DND-41 (cell line): ENCODE measurements around the gene FHAD1.

Experiments
- ATAC-seq: fragments of 200-7000 bp; cut with Tn5 transposase; 3 replicates; pipeline ENCODE4 v1.9.1; 2021; ENCODE audit warnings: low read depth; ENCODE audit not compliant: insufficient read depth
- DNase-seq: peaks from one replicate; pipeline ENCODE4 v3.0.0-alpha.2; 2020
- H2AFZ ChIP-seq: 2 replicates; pipeline ENCODE4 v1.6.0; 2012; ENCODE audit warnings: low read depth, low read length
- H3K27ac ChIP-seq: 2 replicates; pipeline ENCODE4 v1.5.1; 2012; ENCODE audit warnings: low read length, inconsistent platforms
- H3K27me3 ChIP-seq: fragments of 200-600 bp; sonication (generic); 2 replicates; pipeline ENCODE4 v1.6.0; 2012; ENCODE audit warnings: low read length, mild to moderate bottlenecking, inconsistent platforms; ENCODE audit not compliant: insufficient read depth, poor library complexity
- H3K36me3 ChIP-seq: 2 replicates; pipeline ENCODE4 v1.5.1; 2012; ENCODE audit warnings: low read length, inconsistent platforms; ENCODE audit not compliant: insufficient read depth
- H3K4me1 ChIP-seq: 2 replicates; pipeline ENCODE4 v1.5.1; 2012; ENCODE audit warnings: mild to moderate bottlenecking, low read length; ENCODE audit not compliant: insufficient read depth
- H3K4me2 ChIP-seq: 2 replicates; pipeline ENCODE4 v1.6.0; 2012; ENCODE audit warnings: mild to moderate bottlenecking, moderate library complexity, low read length, inconsistent platforms; ENCODE audit not compliant: insufficient read depth
- H3K4me3 ChIP-seq, 2 experiments: fragments of 200-600 bp in 1 of 2; shearing (Covaris generic) in 1 of 2; 2 replicates each; pipeline ENCODE4 v1.5.1; 2012 to 2016; ENCODE audit warnings: inconsistent platforms in 2 of 2, low read length in 2 of 2, mild to moderate bottlenecking in 2 of 2, low read depth in 1 of 2, moderate library complexity in 1 of 2
- H3K79me2 ChIP-seq: 2 replicates; pipeline ENCODE4 v1.6.0; 2012; ENCODE audit warnings: low read length, inconsistent platforms; ENCODE audit not compliant: insufficient read depth
- H3K9ac ChIP-seq: 2 replicates; pipeline ENCODE4 v1.6.0; 2012; ENCODE audit warnings: low read depth, mild to moderate bottlenecking, inconsistent platforms, low read length, moderate library complexity
- H3K9me3 ChIP-seq: 2 replicates; pipeline ENCODE4 v1.5.1; 2012; ENCODE audit warnings: low read length, moderate library complexity, mild to moderate bottlenecking, inconsistent platforms; ENCODE audit not compliant: insufficient read depth, severe bottlenecking
- H4K20me1 ChIP-seq: 2 replicates; pipeline ENCODE4 v1.6.0; 2012; ENCODE audit warnings: low read length; ENCODE audit not compliant: insufficient read depth
- CTCF ChIP-seq: IDR thresholded peaks from 2 replicates; pipeline ENCODE4 v1.5.1; 2012; ENCODE audit warnings: borderline replicate concordance, low read length, moderate library complexity, mild to moderate bottlenecking; ENCODE audit not compliant: poor library complexity, severe bottlenecking; ENCODE audit errors: extremely low read depth
- EZH2 ChIP-seq: IDR thresholded peaks from 3 replicates; pipeline ENCODE4 v1.6.1; 2012; ENCODE audit warnings: borderline replicate concordance, low read depth, mild to moderate bottlenecking, moderate library complexity, low read length, inconsistent platforms; ENCODE audit not compliant: severe bottlenecking

The FHAD1 gene

GRCh38 chr1:15287035-15287979, 40.3 kb downstream of the FHAD1 start:
- no peaks in the 10 kb centered on the region for H4K20me1 ChIP-seq
- H3K27ac ChIP-seq, result no peak overlapping the region
- H3K4me2 ChIP-seq, result no peak overlapping the region
- ATAC-seq (no peak), DNase-seq (no peak)
- H3K9ac ChIP-seq, result no peak overlapping the region
- H3K79me2 ChIP-seq, result no peaks in the 10 kb centered on the region
- H2AFZ ChIP-seq, result no peak overlapping the region
- H3K27me3 ChIP-seq, result no peaks in the 10 kb centered on the region
- no peak overlapping the region for H3K4me3 ChIP-seq
- no peaks in the 10 kb centered on the region for H3K4me1 ChIP-seq
- TF ChIP-seq CTCF, result no peak
- no peak for TF ChIP-seq EZH2
- H3K9me3 ChIP-seq, result no peaks in the 10 kb centered on the region
- H3K36me3 ChIP-seq, result no peaks in the 10 kb centered on the region

DNA sequence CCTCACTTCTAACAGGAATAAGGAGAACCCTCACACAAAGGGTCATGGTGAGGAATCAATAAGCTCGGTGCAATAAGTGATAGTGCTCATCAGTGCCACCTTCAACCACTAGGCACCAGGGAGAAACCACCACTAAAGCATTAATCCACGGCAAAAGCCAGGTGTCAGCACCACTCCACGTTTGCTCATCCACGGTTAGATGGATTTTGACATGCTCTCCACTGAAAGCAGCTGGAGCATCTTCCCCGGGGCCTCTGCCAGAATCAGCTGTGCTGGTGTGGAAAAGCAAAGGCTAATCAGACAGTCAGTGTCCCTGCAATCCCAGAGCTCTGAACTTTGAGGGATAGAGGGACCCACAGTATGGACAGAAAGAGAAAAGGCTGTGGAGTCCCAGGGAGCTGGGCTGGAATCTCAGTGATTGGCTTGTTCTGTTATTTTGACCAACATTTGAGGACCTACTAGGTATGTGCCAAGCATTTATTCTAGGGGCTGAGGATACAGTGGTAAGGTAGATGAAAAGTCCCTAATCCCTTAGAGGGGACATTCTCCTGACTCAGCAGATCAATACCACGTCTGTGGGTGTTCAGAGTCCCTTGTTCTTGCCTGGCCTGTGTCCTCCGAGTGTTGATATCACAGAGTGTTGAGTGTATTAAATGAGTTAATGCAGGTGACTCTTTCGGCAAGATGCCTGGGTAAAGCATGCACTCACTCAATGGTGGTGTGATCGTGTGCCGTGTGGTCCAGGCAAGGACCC, 41.3 kb downstream of the FHAD1 start:
- no peaks in the 10 kb centered on the region for H3K4me1 ChIP-seq
- no peaks in the 10 kb centered on the region for H3K9me3 ChIP-seq
- H3K27ac ChIP-seq, result no peak overlapping the region
- no peaks in the 10 kb centered on the region for H3K79me2 ChIP-seq
- no peaks in the 10 kb centered on the region for H3K36me3 ChIP-seq
- no peak overlapping the region for H3K4me3 ChIP-seq
- H3K9ac ChIP-seq, result no peak overlapping the region
- H3K27me3 ChIP-seq, result no peaks in the 10 kb centered on the region
- H3K4me2 ChIP-seq, result no peak overlapping the region
- no peaks in the 10 kb centered on the region for H4K20me1 ChIP-seq
- no peak overlapping the region for H2AFZ ChIP-seq
- ATAC-seq (no peak), DNase-seq (no peak)
- TF ChIP-seq CTCF (no peak), EZH2 (no peak)

GRCh38 chr1:15289251-15289651, 42.2 kb downstream of the FHAD1 start:
- H3K36me3 ChIP-seq, result no peaks in the 10 kb centered on the region
- H3K9ac ChIP-seq, result no peak overlapping the region
- no peak for DNase-seq
- H3K79me2 ChIP-seq, result no peaks in the 10 kb centered on the region
- TF ChIP-seq CTCF (no peak), EZH2 (no peak)
- H2AFZ ChIP-seq, result no peak overlapping the region
- no peaks in the 10 kb centered on the region for H4K20me1 ChIP-seq
- no peaks in the 10 kb centered on the region for H3K4me1 ChIP-seq
- no peak overlapping the region for H3K27ac ChIP-seq
- no peaks in the 10 kb centered on the region for H3K27me3 ChIP-seq
- no peaks in the 10 kb centered on the region for H3K9me3 ChIP-seq
- no peak overlapping the region for H3K4me2 ChIP-seq
- no peak overlapping the region for H3K4me3 ChIP-seq
- no peak for ATAC-seq
